ENCODE measurements around the gene RRP1.

Gene RRP1

DNA sequence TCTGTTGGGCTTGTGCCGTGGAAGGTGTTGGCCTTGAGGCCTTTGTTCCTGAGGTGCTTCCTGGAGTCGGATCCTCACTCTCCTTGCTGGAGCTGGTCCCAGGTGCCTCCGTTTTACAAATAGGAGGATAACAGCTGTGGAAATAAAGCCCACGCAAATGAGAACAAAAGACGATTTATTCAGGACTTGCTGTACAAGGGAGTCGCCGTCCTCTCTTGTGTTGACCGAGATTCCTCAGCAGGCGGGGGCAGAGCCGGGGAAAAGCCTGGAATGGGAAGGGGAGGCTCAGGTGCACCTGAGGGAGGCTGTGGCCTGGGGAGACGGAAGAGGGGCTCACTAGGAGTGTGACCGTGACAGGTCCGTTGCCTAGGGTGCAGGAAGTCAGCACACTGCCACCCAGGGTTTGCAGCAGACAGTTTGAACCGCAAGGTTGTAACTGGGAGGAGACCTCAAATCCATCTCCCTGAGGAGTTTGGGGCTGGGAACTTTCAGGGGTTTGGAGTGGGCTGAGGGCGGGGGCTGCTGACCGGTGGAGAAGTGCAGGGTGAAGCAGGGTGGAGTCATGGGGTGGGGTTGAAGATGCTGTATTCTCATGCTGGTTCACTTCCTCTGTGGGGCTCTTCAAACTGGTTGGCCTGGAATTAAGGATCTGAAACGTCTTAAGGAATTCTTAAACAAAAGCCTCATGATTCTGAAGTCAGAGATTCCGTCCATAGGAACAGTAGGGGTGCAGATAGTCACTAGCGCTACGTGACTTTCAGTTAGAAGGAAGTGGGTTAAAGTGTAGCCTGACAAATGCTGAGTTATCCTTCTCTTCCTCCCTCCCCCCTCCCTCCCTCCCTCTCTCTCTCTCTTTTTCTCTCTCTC lies 10.7 kb upstream of the RRP1 start:
- H2AFZ ChIP-seq (ENCODE audit: low read depth, low read length, severe bottlenecking), result no peak overlapping the region
- H3K27ac ChIP-seq (ENCODE audit: low read depth, low read length), result no peak overlapping the region
- H3K4me2 ChIP-seq (ENCODE audit: low read depth, low read length, poor library complexity, severe bottlenecking), result no peak overlapping the region
- TF ChIP-seq EZH2phosphoT487 (conservative IDR thresholded peaks at IDR 0.05; ENCODE audit: low read length), result no peak
- TF ChIP-seq, protein P1, sequence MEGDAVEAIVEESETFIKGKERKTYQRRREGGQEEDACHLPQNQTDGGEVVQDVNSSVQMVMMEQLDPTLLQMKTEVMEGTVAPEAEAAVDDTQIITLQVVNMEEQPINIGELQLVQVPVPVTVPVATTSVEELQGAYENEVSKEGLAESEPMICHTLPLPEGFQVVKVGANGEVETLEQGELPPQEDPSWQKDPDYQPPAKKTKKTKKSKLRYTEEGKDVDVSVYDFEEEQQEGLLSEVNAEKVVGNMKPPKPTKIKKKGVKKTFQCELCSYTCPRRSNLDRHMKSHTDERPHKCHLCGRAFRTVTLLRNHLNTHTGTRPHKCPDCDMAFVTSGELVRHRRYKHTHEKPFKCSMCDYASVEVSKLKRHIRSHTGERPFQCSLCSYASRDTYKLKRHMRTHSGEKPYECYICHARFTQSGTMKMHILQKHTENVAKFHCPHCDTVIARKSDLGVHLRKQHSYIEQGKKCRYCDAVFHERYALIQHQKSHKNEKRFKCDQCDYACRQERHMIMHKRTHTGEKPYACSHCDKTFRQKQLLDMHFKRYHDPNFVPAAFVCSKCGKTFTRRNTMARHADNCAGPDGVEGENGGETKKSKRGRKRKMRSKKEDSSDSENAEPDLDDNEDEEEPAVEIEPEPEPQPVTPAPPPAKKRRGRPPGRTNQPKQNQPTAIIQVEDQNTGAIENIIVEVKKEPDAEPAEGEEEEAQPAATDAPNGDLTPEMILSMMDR (IDR thresholded peaks at IDR 0.05; ENCODE audit: insufficient read depth, low read length, poor library complexity, severe bottlenecking), result no peak
- H3K36me3 ChIP-seq (ENCODE audit: low read length), result no peaks in the 10 kb centered on the region
- H3F3A ChIP-seq (ENCODE audit: insufficient read depth), result no peaks in the 10 kb centered on the region
- no peak overlapping the region for H3K4me3 ChIP-seq (ENCODE audit: insufficient read depth, low read length, poor library complexity, severe bottlenecking)
- no peaks in the 10 kb centered on the region for H3K79me2 ChIP-seq (ENCODE audit: insufficient read depth, low read length)
- H4K20me1 ChIP-seq (ENCODE audit: low read depth, low read length), result no peaks in the 10 kb centered on the region
- no peaks in the 10 kb centered on the region for H3K9me2 ChIP-seq (replicated peaks; ENCODE audit: insufficient read depth, low read length)
- no peak overlapping the region for H3K9ac ChIP-seq (ENCODE audit: low read length)
- no peaks in the 10 kb centered on the region for H3K9me3 ChIP-seq (ENCODE audit: insufficient read depth, low read length)
- no peaks in the 10 kb centered on the region for H3K27me3 ChIP-seq (ENCODE audit: low read length)

DNA sequence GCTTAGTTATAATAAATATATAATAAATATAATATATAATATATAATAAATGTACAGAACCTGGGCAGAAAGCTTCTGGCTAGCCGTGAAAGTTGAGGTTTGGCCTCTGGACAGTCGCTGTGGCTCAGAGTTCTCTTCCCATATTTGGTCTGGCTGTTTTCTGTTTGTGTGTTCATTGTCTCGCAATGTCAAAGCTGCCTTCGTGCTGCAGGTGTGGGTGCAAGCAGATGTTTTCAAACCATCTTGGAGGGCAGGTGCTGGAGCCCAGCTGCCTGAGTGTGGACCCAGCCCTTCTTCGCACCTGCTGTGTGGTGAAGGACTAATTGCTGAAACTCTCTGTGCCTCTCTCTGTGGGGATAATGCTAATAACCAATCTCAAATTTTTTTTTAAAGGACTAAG lies 9.7 kb upstream of the RRP1 start:
- no peaks in the 10 kb centered on the region for H3K36me3 ChIP-seq (ENCODE audit: low read length)
- no peaks in the 10 kb centered on the region for H3F3A ChIP-seq (ENCODE audit: insufficient read depth)
- no peak overlapping the region for H3K27ac ChIP-seq (ENCODE audit: low read depth, low read length)
- H3K9me2 ChIP-seq (replicated peaks; ENCODE audit: insufficient read depth, low read length), result no peaks in the 10 kb centered on the region
- H3K79me2 ChIP-seq (ENCODE audit: insufficient read depth, low read length), result no peaks in the 10 kb centered on the region
- H3K9me3 ChIP-seq (ENCODE audit: insufficient read depth, low read length), result no peaks in the 10 kb centered on the region
- no peak overlapping the region for H3K4me2 ChIP-seq (ENCODE audit: low read depth, low read length, poor library complexity, severe bottlenecking)
- H2AFZ ChIP-seq (ENCODE audit: low read depth, low read length, severe bottlenecking), result no peak overlapping the region
- no peak overlapping the region for H3K4me3 ChIP-seq (ENCODE audit: insufficient read depth, low read length, poor library complexity, severe bottlenecking)
- H3K9ac ChIP-seq (ENCODE audit: low read length), result no peak overlapping the region
- H4K20me1 ChIP-seq (ENCODE audit: low read depth, low read length), result no peaks in the 10 kb centered on the region
- H3K27me3 ChIP-seq (ENCODE audit: low read length), result no peaks in the 10 kb centered on the region
- no peak for TF ChIP-seq EZH2phosphoT487 (conservative IDR thresholded peaks at IDR 0.05; ENCODE audit: low read length)

DNA sequence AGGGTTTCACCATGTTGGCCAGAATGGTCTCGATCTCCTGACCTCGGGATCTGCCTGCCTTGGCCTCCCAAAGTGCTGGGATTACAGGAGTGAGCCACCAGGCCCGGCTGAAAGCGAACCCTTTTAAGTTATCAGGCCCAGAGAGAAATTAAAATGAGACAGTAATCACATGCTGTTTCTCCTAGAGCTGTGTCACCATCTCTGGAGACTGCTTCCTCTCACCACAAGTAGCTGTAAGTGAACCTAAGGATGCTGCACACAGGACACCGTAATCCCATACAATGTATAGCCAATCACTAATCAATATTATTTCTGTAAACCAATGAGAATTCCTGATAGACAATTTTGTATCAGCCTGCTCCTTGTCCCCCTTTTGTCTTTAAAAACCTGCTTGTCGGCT lies 7.5 kb upstream of the RRP1 start:
- H3K9me3 ChIP-seq (ENCODE audit: insufficient read depth, low read length), result no peaks in the 10 kb centered on the region
- TF ChIP-seq EZH2phosphoT487 (conservative IDR thresholded peaks at IDR 0.05; ENCODE audit: low read length), result no peak
- TF ChIP-seq, protein P1 (IDR thresholded peaks at IDR 0.05; ENCODE audit: insufficient read depth, low read length, poor library complexity, severe bottlenecking), result no peak
- H3K4me3 ChIP-seq (ENCODE audit: insufficient read depth, low read length, poor library complexity, severe bottlenecking), result no peak overlapping the region
- no peaks in the 10 kb centered on the region for H3F3A ChIP-seq (ENCODE audit: insufficient read depth)
- no peaks in the 10 kb centered on the region for H3K36me3 ChIP-seq (ENCODE audit: low read length)
- no peaks in the 10 kb centered on the region for H3K27me3 ChIP-seq (ENCODE audit: low read length)
- no peak overlapping the region for H3K4me2 ChIP-seq (ENCODE audit: low read depth, low read length, poor library complexity, severe bottlenecking)
- H4K20me1 ChIP-seq (ENCODE audit: low read depth, low read length), result no peaks in the 10 kb centered on the region
- H3K9ac ChIP-seq (ENCODE audit: low read length), result no peak overlapping the region
- no peaks in the 10 kb centered on the region for H3K9me2 ChIP-seq (replicated peaks; ENCODE audit: insufficient read depth, low read length)
- no peak overlapping the region for H3K27ac ChIP-seq (ENCODE audit: low read depth, low read length)
- no peak overlapping the region for H2AFZ ChIP-seq (ENCODE audit: low read depth, low read length, severe bottlenecking)
- H3K79me2 ChIP-seq (ENCODE audit: insufficient read depth, low read length), result no peaks in the 10 kb centered on the region

DNA sequence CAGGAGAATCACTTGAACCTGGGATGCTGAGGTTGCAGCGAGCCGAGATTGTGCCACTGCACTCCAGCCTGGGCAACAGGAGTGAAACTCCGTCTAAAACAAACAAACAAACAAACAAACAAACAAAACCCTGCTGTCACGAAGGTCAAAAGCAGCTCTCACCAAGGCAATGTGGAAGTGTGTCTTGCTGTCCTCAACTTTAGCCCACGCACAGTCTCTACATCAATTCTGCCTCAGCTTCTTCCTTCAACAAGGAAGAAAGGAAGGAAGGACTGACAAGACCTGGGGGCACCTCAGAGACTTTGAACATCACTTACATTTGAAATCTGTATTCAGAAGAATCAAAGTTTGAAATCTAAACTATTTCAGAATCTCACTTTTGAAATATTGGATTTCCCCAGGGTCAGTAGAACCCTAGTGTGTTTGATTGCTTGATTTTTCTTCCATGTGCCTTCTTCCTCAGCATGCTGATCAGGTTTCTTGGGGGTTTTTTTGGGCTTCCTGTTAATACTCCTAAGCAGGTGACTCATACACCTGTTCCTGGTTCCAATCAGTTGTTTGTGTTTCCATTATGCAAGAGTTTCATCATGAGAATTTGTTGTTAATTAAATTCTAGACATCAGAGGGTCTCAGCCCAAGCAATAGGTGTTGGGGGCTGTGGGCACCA lies 6.8 kb upstream of the RRP1 start:
- Histone ChIP-seq H2AFZ (ENCODE audit: low read depth, low read length, severe bottlenecking) (no peak overlapping the region), H3K36me3 (ENCODE audit: low read length) (no peaks in the 10 kb centered on the region), H3K79me2 (ENCODE audit: insufficient read depth, low read length) (no peaks in the 10 kb centered on the region), H3K9me3 (ENCODE audit: insufficient read depth, low read length) (no peaks in the 10 kb centered on the region), H3K27ac (ENCODE audit: low read depth, low read length) (no peak overlapping the region), H3K27me3 (ENCODE audit: low read length) (no peaks in the 10 kb centered on the region), H3K4me3 (ENCODE audit: insufficient read depth, low read length, poor library complexity, severe bottlenecking) (no peak overlapping the region), H4K20me1 (ENCODE audit: low read depth, low read length) (no peaks in the 10 kb centered on the region), H3K9ac (ENCODE audit: low read length) (no peak overlapping the region), H3K4me2 (ENCODE audit: low read depth, low read length, poor library complexity, severe bottlenecking) (no peak overlapping the region), H3K9me2 (replicated peaks; ENCODE audit: insufficient read depth, low read length) (no peaks in the 10 kb centered on the region), H3F3A (ENCODE audit: insufficient read depth) (no peaks in the 10 kb centered on the region)
- TF ChIP-seq, protein P1 (IDR thresholded peaks at IDR 0.05; ENCODE audit: insufficient read depth, low read length, poor library complexity, severe bottlenecking), result no peak
- TF ChIP-seq EZH2phosphoT487 (conservative IDR thresholded peaks at IDR 0.05; ENCODE audit: low read length), result no peak
